Smooth muscle cell of the umbilical artery (primary cell): ENCODE measurements around the gene CSTF2T. TPM values are rescaled to one million over a fixed set of nuclear protein-coding genes. Genes with fewer than 3 reads are reported as not detected.

ENCODE experiments used
- total RNA-seq: library from RNA; depleted of rRNA; stranded (reverse); fragments of >200 nt; gene quantifications from 2 replicates; pipeline ENCODE4 v1.2.3, GENCODE V29; 2014

The CSTF2T gene, protein sequence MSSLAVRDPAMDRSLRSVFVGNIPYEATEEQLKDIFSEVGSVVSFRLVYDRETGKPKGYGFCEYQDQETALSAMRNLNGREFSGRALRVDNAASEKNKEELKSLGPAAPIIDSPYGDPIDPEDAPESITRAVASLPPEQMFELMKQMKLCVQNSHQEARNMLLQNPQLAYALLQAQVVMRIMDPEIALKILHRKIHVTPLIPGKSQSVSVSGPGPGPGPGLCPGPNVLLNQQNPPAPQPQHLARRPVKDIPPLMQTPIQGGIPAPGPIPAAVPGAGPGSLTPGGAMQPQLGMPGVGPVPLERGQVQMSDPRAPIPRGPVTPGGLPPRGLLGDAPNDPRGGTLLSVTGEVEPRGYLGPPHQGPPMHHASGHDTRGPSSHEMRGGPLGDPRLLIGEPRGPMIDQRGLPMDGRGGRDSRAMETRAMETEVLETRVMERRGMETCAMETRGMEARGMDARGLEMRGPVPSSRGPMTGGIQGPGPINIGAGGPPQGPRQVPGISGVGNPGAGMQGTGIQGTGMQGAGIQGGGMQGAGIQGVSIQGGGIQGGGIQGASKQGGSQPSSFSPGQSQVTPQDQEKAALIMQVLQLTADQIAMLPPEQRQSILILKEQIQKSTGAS
- 13.7 and 22.3 TPM in 2 replicates for total RNA-seq

DNA sequence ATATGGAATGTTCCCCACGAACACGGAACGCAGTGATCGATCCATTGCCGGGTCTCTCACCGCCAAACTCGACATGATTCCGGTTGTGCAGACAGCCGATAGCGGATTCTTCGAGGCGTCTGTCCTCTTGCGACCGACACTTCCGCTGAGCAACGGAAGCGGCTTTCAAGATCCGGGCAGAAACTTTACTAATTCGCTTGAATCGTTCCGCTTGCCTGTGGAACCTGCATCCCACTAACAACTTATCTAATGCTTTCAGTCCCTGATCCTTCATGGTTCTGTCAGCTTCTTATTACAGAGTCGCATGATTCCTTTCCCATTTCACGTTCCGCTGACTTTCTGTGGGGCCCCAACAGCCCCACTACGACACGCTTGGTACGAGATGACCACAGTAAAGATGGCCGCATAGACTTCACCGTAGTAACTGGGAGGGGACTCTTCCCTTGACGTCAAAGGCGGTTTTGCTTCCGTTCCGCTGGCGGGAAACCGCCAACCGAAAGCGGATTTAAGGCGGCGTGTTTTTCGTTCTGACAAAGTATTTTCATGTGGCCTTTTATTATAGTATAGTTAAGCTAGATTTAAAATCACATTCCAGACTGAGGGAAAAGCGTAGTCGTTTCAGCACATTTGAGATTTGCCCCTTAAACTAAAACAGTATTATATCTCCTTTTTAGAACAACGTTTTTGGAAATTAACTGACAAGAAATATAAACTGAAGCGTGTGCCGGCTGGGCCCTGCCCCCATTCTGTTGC lies at the start of gene CSTF2T:
Gene CSTF2T, minus strand, starts transcription at position 121 of the 753 bp plus-strand sequence. Its CDS starts 46 bp downstream, at position 75.

